SK-N-SH (cell line): Measurements from ENCODE around the gene GLCE. TPM values are rescaled to one million over a fixed set of nuclear protein-coding genes. Genes with fewer than 3 reads are reported as not detected.

ENCODE experiments used
- CTCF ChIA-PET: fragments of 300-600, 350-600 bp; formaldehyde crosslinking; extraction: SDS; loops from one replicate; lab custom pipeline; 2021; lab: Yijun Ruan, JAX
- POLR2A ChIA-PET: fragments of 350-600 bp; sonication (Branson Sonifier 250); formaldehyde crosslinking; extraction: SDS; loops from one replicate; lab custom pipeline; 2020; ENCODE audit warnings: antibody characterized with exemption, inconsistent platforms; lab: Yijun Ruan, JAX
- DNase-seq: peaks from one replicate; pipeline ENCODE4 v3.0.0; 2012
- H2AFZ ChIP-seq: fragments of 200-600 bp; sonication (generic); 2 replicates; pipeline ENCODE4 v1.8.1; 2016; ENCODE audit warnings: antibody characterized with exemption, mild to moderate bottlenecking, low read depth
- H3F3A ChIP-seq: fragments of 200-600 bp; sonication (generic); replicated peaks from 2 replicates; pipeline ENCODE3; 2016; ENCODE audit warnings: antibody characterized with exemption, mild to moderate bottlenecking; ENCODE audit not compliant: insufficient read depth
- H3K27ac ChIP-seq, 2 experiments: fragments of 200-500 bp in 1 of 2; fragments of 200-600 bp in 1 of 2; sonication (Bioruptor generic) in 1 of 2; sonication (generic), shearing (Covaris generic) in 1 of 2; 2 replicates each; pipeline versions ENCODE4 v1.5.1 to v1.6.1; 2014 to 2016; ENCODE audit warnings: low read depth in 2 of 2, inconsistent platforms in 1 of 2, low read length in 1 of 2, mild to moderate bottlenecking in 1 of 2, mixed read lengths in 1 of 2
- H3K27me3 ChIP-seq: fragments of 200-600 bp; sonication (generic), shearing (Covaris generic); 2 replicates; pipeline ENCODE4 v1.6.1; 2016; ENCODE audit warnings: mixed run types; ENCODE audit not compliant: insufficient read depth
- H3K36me3 ChIP-seq, 2 experiments: fragments of 200-500 bp in 1 of 2; fragments of 200-600 bp in 1 of 2; sonication (Bioruptor generic) in 1 of 2; sonication (generic) in 1 of 2; replicated peaks in 1 of 2; 2 replicates each; pipeline versions ENCODE3 to v1.5.1; 2014 to 2016; ENCODE audit warnings: low read length in 1 of 2, mild to moderate bottlenecking in 1 of 2; ENCODE audit not compliant: insufficient read depth in 2 of 2, control insufficient read depth in 1 of 2
- H3K4me1 ChIP-seq, 2 experiments: fragments of 200-500 bp in 1 of 2; fragments of 200-600 bp in 1 of 2; sonication (Bioruptor generic) in 1 of 2; sonication (generic), shearing (Covaris generic) in 1 of 2; 2 replicates each; pipeline versions ENCODE4 v1.5.1 to v1.6.1; 2014 to 2016; ENCODE audit warnings: low read depth in 1 of 2, low read length in 1 of 2, mixed run types in 1 of 2; ENCODE audit not compliant: insufficient read depth in 2 of 2, control insufficient read depth in 1 of 2
- H3K4me2 ChIP-seq: fragments of 200-600 bp; sonication (generic), shearing (Covaris generic); 2 replicates; pipeline ENCODE4 v1.6.1; 2017; ENCODE audit warnings: mixed run types
- H3K4me3 ChIP-seq, 2 experiments: fragments of 200-500 bp in 1 of 2; fragments of 200-600 bp in 1 of 2; sonication (Bioruptor generic) in 1 of 2; sonication (generic), shearing (Covaris generic) in 1 of 2; 2 replicates each; pipeline versions ENCODE4 v1.5.1 to v1.8.1; 2014 to 2016; ENCODE audit warnings: low read depth in 2 of 2, inconsistent platforms in 1 of 2, low read length in 1 of 2, mild to moderate bottlenecking in 1 of 2, mixed read lengths in 1 of 2, moderate library complexity in 1 of 2
- H3K79me2 ChIP-seq: fragments of 200-600 bp; sonication (generic); 2 replicates; pipeline ENCODE4 v1.8.1; 2017; ENCODE audit warnings: mild to moderate bottlenecking; ENCODE audit not compliant: insufficient read depth
- H3K9ac ChIP-seq: fragments of 200-600 bp; sonication (generic); 2 replicates; pipeline ENCODE4 v1.6.1; 2017; ENCODE audit warnings: mixed run types
- H3K9me2 ChIP-seq: fragments of 200-600 bp; sonication (generic); 2 replicates; pipeline ENCODE4 v1.6.1; 2017; ENCODE audit warnings: mixed run types
- H3K9me3 ChIP-seq: fragments of 200-600 bp; sonication (generic); 2 replicates; pipeline ENCODE4 v1.6.1; 2017; ENCODE audit warnings: mixed run types, mild to moderate bottlenecking, moderate library complexity
- H4K20me1 ChIP-seq: fragments of 200-600 bp; sonication (generic); 2 replicates; pipeline ENCODE4 v1.6.1; 2017; ENCODE audit warnings: mild to moderate bottlenecking, mixed run types; ENCODE audit not compliant: insufficient read depth
- CHD2 ChIP-seq: fragments of 150-350 bp; IDR thresholded peaks from 2 replicates; pipeline ENCODE4 v1.6.1; 2018; ENCODE audit warnings: low read length; ENCODE audit not compliant: partially characterized antibody
- CTCF ChIP-seq: fragments of 200-600 bp; sonication (generic); IDR thresholded peaks from 2 replicates; pipeline ENCODE4 v1.6.1; 2017; ENCODE audit warnings: antibody characterized with exemption, mild to moderate bottlenecking, moderate library complexity
- EP300 ChIP-seq, 2 experiments: IDR thresholded peaks; 2 replicates each; pipeline versions ENCODE4 v1.4.0 to v1.6.1; 2012; ENCODE audit warnings: borderline replicate concordance in 1 of 2, low read depth in 1 of 2, low read length in 1 of 2
- EZH2phosphoT487 ChIP-seq: fragments of 200-600 bp; sonication (generic); IDR thresholded peaks from 2 replicates; pipeline ENCODE4 v1.6.1; 2017; ENCODE audit warnings: low read depth, mixed run types, mild to moderate bottlenecking, antibody characterized with exemption, moderate library complexity, borderline replicate concordance
- MAX ChIP-seq: IDR thresholded peaks from 2 replicates; pipeline ENCODE4 v1.4.0; 2012; ENCODE audit warnings: low read depth
- MEF2A ChIP-seq: IDR thresholded peaks from 2 replicates; pipeline ENCODE4 v1.4.0; 2012; ENCODE audit warnings: low read depth, borderline replicate concordance
- MXI1 ChIP-seq: IDR thresholded peaks from 2 replicates; pipeline ENCODE4 v1.6.1; 2012; ENCODE audit warnings: mild to moderate bottlenecking, low read depth, low read length, improper control_type of control experiment
- POLR2AphosphoS5 ChIP-seq: IDR thresholded peaks from 2 replicates; pipeline ENCODE4 v1.6.1; 2012; ENCODE audit warnings: low read depth, low read length
- RAD21 ChIP-seq: IDR thresholded peaks from 2 replicates; pipeline ENCODE4 v1.6.1; 2012; ENCODE audit warnings: mild to moderate bottlenecking, low read length
- RFX5 ChIP-seq: IDR thresholded peaks from 2 replicates; pipeline ENCODE4 v1.6.1; 2012; ENCODE audit warnings: mild to moderate bottlenecking, improper control_type of control experiment, low read length
- RXRA ChIP-seq: IDR thresholded peaks from 2 replicates; pipeline ENCODE4 v1.4.0; 2012; ENCODE audit warnings: low read depth, mild to moderate bottlenecking, borderline replicate concordance
- SIN3A ChIP-seq: IDR thresholded peaks from 2 replicates; pipeline ENCODE4 v1.6.1; 2012; ENCODE audit warnings: low read depth, mild to moderate bottlenecking, low read length, moderate library complexity, borderline replicate concordance
- TAF1 ChIP-seq: IDR thresholded peaks from 2 replicates; pipeline ENCODE4 v1.6.1; 2012; ENCODE audit warnings: low read depth, mild to moderate bottlenecking, low read length, moderate library complexity, borderline replicate concordance
- TCF12 ChIP-seq: IDR thresholded peaks from 2 replicates; pipeline ENCODE4 v1.4.0; 2012
- TEAD4 ChIP-seq: IDR thresholded peaks from 2 replicates; pipeline ENCODE4 v1.4.0; 2012; ENCODE audit warnings: mild to moderate bottlenecking, borderline replicate concordance; ENCODE audit not compliant: insufficient read depth
- YY1 ChIP-seq: IDR thresholded peaks from 2 replicates; pipeline ENCODE4 v1.4.0; 2012; ENCODE audit warnings: low read depth, mild to moderate bottlenecking
- ZBTB33 ChIP-seq: IDR thresholded peaks from 2 replicates; pipeline ENCODE4 v1.4.0; 2012; ENCODE audit warnings: low read depth, borderline replicate concordance
- WGBS: methylation state at CpG from one replicate; pipeline ENCODE4 v1.1.6; 2017; ENCODE audit warnings: low lambda C conversion rate; 5-methylcytosine and 5-hydroxymethylcytosine counted together
- polyA plus RNA-seq, 3 experiments: library from polyadenylated mRNA; depleted of rRNA; stranded (reverse); fragments of >200 nt; gene quantifications; 2 replicates each; pipeline ENCODE4 v1.2.3, GENCODE V29; 2012

Gene GLCE
- polyA plus RNA-seq, 1 of the 3 experiments (the other 2 are of a cell fraction), result 19.5 TPM

- no peak overlapping the region for H3K9ac ChIP-seq
- peaks cover 9% of the 10 kb centered on the region for H3F3A ChIP-seq
- peaks cover 2 to 28% of the 10 kb centered on the region in 2 experiments for H3K4me1 ChIP-seq
- H3K27me3 ChIP-seq, result no peaks in the 10 kb centered on the region
- no peak for TF ChIP-seq RXRA
- no peak for TF ChIP-seq EZH2phosphoT487
- no peak for TF ChIP-seq ZBTB33
- TF ChIP-seq TCF12, result no peak
- no peak for TF ChIP-seq EP300 (IDR thresholded peaks at IDR 0.05; ENCODE audit: borderline replicate concordance in 1 of 2, low read depth in 1 of 2, low read length in 1 of 2)
- TF ChIP-seq MAX, result no peak
- TF ChIP-seq SIN3A, result no peak
- no peak for TF ChIP-seq CTCF
- no peak for TF ChIP-seq TEAD4
- TF ChIP-seq POLR2AphosphoS5, result no peak
- H3K9me3 ChIP-seq, result no peaks in the 10 kb centered on the region
- H3K4me2 ChIP-seq, result peak overlapping the region; percentile 6; the same call in 1 of the 2 replicates
- peak overlapping the region in 1 of 2 experiments; percentile 34; a peak in 2 of 4 replicates for H3K27ac ChIP-seq
- H3K36me3 ChIP-seq, result no peaks in the 10 kb centered on the region
- no peaks in the 10 kb centered on the region for H3K9me2 ChIP-seq
- no peak for DNase-seq
- POLR2A ChIA-PET, result no interaction called here
- H3K79me2 ChIP-seq, result peaks cover 63% of the 10 kb centered on the region
- H4K20me1 ChIP-seq, result no peaks in the 10 kb centered on the region; the same call in 1 of the 2 replicates
- WGBS, result 96% methylated on average over 1 of the region's 1 CpG
- CTCF ChIA-PET, result interaction anchor here (1.3 to 2.6 kb wide), 2 partner anchors 99 to 106 kb away, joined by 4 to 9 read pairs; no protein-coding TSS in a partner anchor
- H3K4me3 ChIP-seq, result no peak overlapping the region
- H2AFZ ChIP-seq, result no peak overlapping the region
Measured at GRCh38 chr15:69165637-69166025, 5.2 kb downstream of the GLCE start.

GRCh38 chr15:69167218-69167846 lies 6.9 kb downstream of the GLCE start:
- TF ChIP-seq MEF2A (no peak), RFX5 (no peak), TAF1 (no peak), ZBTB33 (no peak), EZH2phosphoT487 (no peak), SIN3A (no peak), RAD21 (no peak), POLR2AphosphoS5 (no peak), YY1 (no peak), EP300 (IDR thresholded peaks at IDR 0.05; ENCODE audit: borderline replicate concordance in 1 of 2, low read depth in 1 of 2, low read length in 1 of 2) (no peak), TEAD4 (no peak), MXI1 (no peak), CHD2 (no peak)
- TF ChIP-seq, all 33 proteins: peak for 0
- H4K20me1 ChIP-seq, result no peaks in the 10 kb centered on the region; the same call in 1 of the 2 replicates
- ChIA-PET CTCF (no interaction called here), POLR2A (no interaction called here)
- H3K9ac ChIP-seq, result no peak overlapping the region
- H3K27ac ChIP-seq, result no peak overlapping the region
- WGBS, result 97% methylated on average over 2 of the region's 2 CpGs
- DNase-seq, result no peak
- H3K9me3 ChIP-seq, result no peaks in the 10 kb centered on the region
- H3K4me2 ChIP-seq, result no peak overlapping the region
- H2AFZ ChIP-seq, result no peak overlapping the region
- H3K4me3 ChIP-seq, result no peak overlapping the region
- H3K27me3 ChIP-seq, result no peaks in the 10 kb centered on the region
- no peaks in the 10 kb centered on the region for H3K36me3 ChIP-seq
- H3K4me1 ChIP-seq, result peaks cover 0 to 28% of the 10 kb centered on the region in 2 experiments
- no peaks in the 10 kb centered on the region for H3K9me2 ChIP-seq
- H3F3A ChIP-seq, result peaks cover 9% of the 10 kb centered on the region
- peaks cover 52% of the 10 kb centered on the region for H3K79me2 ChIP-seq
